LNCaP clone FGC (cell line): ENCODE data around the gene NR2C2AP.

Source experiments
- DNase-seq: peaks from one replicate; pipeline ENCODE4 v3.0.0-alpha.2; 2011; ENCODE audit warnings: low read depth
- H3K4me3 ChIP-seq: 2 replicates; pipeline ENCODE4 v1.5.1; 2011; ENCODE audit warnings: mild to moderate bottlenecking, low read depth, low read length, control low read depth
- TF ChIP-seq, protein P1 (sequence below): IDR thresholded peaks from 2 replicates; pipeline ENCODE4 v1.5.1; 2012; ENCODE audit warnings: mild to moderate bottlenecking; ENCODE audit not compliant: control insufficient read depth, insufficient read depth; ENCODE audit errors: extremely low read depth

The NR2C2AP gene

DNA sequence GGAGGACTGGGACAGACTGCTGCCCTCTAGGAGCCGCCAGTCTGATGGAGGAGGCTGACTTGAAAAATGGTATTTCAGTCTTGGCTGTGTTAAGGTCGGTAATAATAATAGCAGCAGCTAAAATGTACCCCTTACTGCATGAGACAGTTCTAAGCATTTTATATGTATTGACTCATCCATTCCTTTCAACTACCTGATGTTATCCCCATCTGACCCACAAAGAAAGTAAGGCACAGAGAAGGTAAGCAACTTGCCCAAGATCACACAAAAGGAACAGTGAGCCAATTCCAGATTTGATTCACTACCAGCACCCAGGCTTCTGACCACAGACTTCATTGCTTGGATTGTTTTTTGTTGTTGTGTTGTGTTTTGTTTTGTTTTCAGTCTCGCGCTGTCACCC is 12.6 kb upstream of the NR2C2AP start:
- TF ChIP-seq, protein P1, sequence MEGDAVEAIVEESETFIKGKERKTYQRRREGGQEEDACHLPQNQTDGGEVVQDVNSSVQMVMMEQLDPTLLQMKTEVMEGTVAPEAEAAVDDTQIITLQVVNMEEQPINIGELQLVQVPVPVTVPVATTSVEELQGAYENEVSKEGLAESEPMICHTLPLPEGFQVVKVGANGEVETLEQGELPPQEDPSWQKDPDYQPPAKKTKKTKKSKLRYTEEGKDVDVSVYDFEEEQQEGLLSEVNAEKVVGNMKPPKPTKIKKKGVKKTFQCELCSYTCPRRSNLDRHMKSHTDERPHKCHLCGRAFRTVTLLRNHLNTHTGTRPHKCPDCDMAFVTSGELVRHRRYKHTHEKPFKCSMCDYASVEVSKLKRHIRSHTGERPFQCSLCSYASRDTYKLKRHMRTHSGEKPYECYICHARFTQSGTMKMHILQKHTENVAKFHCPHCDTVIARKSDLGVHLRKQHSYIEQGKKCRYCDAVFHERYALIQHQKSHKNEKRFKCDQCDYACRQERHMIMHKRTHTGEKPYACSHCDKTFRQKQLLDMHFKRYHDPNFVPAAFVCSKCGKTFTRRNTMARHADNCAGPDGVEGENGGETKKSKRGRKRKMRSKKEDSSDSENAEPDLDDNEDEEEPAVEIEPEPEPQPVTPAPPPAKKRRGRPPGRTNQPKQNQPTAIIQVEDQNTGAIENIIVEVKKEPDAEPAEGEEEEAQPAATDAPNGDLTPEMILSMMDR: no peak
- DNase-seq: no peak
- H3K4me3 ChIP-seq: no peak overlapping the region

DNA sequence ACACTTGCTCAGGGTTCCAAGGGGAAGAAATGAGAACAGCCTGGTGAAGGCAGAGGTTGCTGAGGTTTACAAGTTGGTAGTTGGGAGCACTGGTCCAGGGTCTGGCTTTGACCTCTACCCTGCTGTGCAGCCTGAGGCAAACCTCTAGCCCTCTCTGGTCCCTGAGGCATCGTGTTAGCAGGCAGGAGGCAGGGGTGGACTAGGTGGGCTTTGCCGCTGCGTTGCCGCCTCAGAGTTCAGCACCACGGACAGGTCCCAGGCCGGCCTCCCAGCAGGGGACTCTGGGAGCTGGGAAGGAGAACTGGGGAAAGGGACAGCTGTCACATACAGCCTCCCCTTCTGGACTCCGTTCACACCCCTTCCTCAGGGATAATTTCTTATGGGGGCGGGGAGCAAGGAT is 11.7 kb upstream of the NR2C2AP start:
- H3K4me3 ChIP-seq: no peak overlapping the region
- no peak for DNase-seq
- TF ChIP-seq, protein P1: no peak

- no peak overlapping the region for H3K4me3 ChIP-seq
- no peak for DNase-seq
- TF ChIP-seq, protein P1: no peak
These were observed 10.9 kb upstream of the NR2C2AP start for GRCh38 chr19:19214159-19214490.

GRCh38 chr19:19213426-19214158 is 10.4 kb upstream of the NR2C2AP start:
- TF ChIP-seq, protein P1: no peak
- H3K4me3 ChIP-seq: no peak overlapping the region
- DNase-seq: no peak

GRCh38 chr19:19212916-19213315 is 9.7 kb upstream of the NR2C2AP start:
- no peak overlapping the region for H3K4me3 ChIP-seq

DNA sequence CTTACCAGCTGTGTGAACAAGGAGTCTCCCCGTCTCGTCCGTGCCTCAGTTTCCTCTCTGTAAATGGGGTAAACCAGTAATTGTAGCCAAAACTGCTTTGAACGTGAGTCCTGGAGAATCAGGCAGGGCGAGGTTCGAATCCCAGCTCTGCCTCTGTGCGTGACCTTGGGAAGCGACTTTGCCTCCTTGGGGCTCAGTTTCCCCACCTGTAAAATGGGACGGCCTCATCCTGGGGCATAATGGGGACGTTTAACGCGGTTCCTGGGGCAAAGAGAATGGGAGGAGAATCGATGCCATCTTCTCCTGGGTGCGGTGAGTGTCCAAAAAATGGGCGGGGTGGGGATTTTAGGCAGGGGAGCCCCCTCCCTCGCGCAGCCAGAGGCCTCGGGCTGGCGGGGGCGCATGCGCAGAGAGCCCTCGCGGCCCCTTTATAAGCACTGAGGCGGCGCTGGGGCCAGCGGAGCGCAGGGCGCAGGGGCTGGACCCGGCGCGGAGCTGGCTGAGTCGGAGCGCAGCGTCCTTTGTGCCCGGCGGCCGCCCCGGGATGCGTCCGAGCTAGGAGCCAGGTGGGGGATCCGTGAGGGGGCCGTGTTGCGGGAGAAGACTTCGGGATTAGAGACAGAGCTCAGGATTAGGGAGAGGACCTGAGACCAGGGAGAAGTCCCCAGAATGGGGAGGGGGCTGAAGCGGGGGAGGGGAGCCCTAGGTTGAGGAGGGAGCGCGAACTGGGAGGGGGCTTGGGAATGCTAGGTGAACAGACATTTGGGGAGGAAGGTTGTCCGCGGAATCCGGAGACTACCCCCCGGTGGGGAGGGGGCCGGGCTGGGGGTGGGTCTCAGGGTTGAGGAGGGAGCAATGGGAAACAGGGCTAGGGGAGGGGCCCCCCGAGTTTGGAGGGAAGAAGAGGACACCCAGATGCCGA is 8.5 kb upstream of the NR2C2AP start, which contains the start of gene NCAN:
Gene NCAN, plus strand, starts transcription at position 460 of the 922 bp plus-strand sequence. CDS start 4,996 bp downstream, outside the sequence.
- TF ChIP-seq, protein P1: no peak
- DNase-seq: no peak

More at GRCh38 chr19:19212916-19213315, 9.7 kb upstream of the NR2C2AP start:
- TF ChIP-seq, protein P1: no peak
- no peak for DNase-seq

More for the DNA sequence above, 8.5 kb upstream of the NR2C2AP start, which contains the start of gene NCAN:
- H3K4me3 ChIP-seq: no peak within 1 kb of the TSS
